ENCODE measurements around the gene ESF1.

DNA sequence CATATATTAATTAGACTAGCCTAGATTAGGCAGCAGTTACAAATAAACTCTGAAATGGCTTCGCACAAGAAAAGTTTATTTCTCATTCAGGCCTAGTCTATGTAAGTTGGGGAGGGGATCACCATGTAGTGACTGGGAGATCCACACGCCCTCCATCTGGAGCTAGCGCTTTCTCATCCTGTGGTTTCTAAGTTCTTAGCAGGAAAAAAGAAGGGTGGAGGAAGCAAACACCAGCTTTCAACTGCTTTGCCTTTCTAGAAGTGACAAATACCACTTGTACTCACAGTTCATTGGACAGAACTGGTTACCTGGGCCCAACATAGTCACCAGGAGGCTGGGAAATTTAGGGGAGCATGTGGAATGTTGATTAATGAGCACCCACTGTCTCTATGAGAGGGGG, 46.8 kb upstream of the ESF1 start:
- TF ChIP-seq CTCF (IDR thresholded peaks at IDR 0.05) (no peak), POLR2A (IDR thresholded peaks at IDR 0.05) (no peak)

Data from upper lobe of left lung (tissue), 4 donors.